ENCODE data around the gene PTGR3.

DNA sequence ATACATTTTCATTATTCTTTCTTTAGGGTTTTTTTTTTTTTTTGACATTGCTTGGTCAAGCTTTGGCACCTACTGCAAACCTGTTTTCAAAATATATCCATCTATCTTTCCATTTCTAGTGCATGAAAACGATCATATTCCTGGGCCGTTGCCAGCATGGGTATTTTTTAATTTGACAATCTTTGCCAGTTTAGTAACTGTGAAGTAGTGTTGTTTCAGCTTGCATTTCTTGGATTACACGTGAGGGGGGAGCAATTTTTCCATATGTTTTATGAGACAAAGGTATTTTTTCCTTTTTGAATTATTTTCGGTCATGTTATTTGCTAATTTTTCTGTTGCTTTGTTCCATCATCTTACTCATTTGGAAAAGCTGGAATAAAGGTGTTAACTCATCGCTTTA, 42.5 kb upstream of the PTGR3 start:
- TF ChIP-seq SP2 (tag by site-specific recombination; IDR thresholded peaks at IDR 0.05) (no peak), ZNF19 (tag by site-specific recombination; IDR thresholded peaks at IDR 0.05; ENCODE audit: low read depth) (no peak), RBAK (tag by site-specific recombination; IDR thresholded peaks at IDR 0.05) (no peak)
- TF ChIP-seq, protein P1, sequence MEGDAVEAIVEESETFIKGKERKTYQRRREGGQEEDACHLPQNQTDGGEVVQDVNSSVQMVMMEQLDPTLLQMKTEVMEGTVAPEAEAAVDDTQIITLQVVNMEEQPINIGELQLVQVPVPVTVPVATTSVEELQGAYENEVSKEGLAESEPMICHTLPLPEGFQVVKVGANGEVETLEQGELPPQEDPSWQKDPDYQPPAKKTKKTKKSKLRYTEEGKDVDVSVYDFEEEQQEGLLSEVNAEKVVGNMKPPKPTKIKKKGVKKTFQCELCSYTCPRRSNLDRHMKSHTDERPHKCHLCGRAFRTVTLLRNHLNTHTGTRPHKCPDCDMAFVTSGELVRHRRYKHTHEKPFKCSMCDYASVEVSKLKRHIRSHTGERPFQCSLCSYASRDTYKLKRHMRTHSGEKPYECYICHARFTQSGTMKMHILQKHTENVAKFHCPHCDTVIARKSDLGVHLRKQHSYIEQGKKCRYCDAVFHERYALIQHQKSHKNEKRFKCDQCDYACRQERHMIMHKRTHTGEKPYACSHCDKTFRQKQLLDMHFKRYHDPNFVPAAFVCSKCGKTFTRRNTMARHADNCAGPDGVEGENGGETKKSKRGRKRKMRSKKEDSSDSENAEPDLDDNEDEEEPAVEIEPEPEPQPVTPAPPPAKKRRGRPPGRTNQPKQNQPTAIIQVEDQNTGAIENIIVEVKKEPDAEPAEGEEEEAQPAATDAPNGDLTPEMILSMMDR (tag by site-specific recombination; IDR thresholded peaks at IDR 0.05) = no peak
